IMR-90 (cell line): ENCODE measurements around the gene CHRNA7. TPM values are rescaled to one million over a fixed set of nuclear protein-coding genes. Genes with fewer than 3 reads are reported as not detected.

Experiments
- ATAC-seq: fragments of 200-7000 bp; cut with Tn5 transposase; 2 replicates; pipeline ENCODE4 v1.9.1; 2020; ENCODE audit warnings: low read depth, mild to moderate bottlenecking, moderate library complexity
- BruUV-seq: library from RNA; stranded (reverse); fragments of 400-500 nt; replicated peaks from 2 replicates; lab custom pipeline; 2021; lab: Mats Ljungman, UMichigan
- CTCF ChIA-PET: fragments of 300-600 bp; formaldehyde crosslinking; extraction: SDS; loops from one replicate; lab custom pipeline; 2021; ENCODE audit warnings: antibody characterized with exemption; lab: Yijun Ruan, JAX
- POLR2A ChIA-PET: fragments of 300-600 bp; sonication (Branson Sonifier 250); formaldehyde crosslinking; loops from one replicate; lab custom pipeline; 2022; ENCODE audit warnings: antibody characterized with exemption; ENCODE audit not compliant: unreplicated experiment; lab: Charles Lee
- DNase-seq: peaks from one replicate; pipeline ENCODE4 v3.0.0; 2013
- H2AFZ ChIP-seq: replicated peaks from 2 replicates; pipeline ENCODE3; 2013; ENCODE audit warnings: low read length, mild to moderate bottlenecking; ENCODE audit not compliant: poor library complexity
- H2AK5ac ChIP-seq: 2 replicates; pipeline ENCODE4 v1.6.1; 2013; ENCODE audit warnings: low read depth, low read length, inconsistent platforms
- H2AK9ac ChIP-seq: replicated peaks from 2 replicates; pipeline ENCODE3; 2013; ENCODE audit warnings: mild to moderate bottlenecking, low read depth, low read length, moderate library complexity; ENCODE audit not compliant: poor library complexity
- H2BK120ac ChIP-seq: 2 replicates; pipeline ENCODE4 v1.6.1; 2013; ENCODE audit warnings: low read depth, low read length, inconsistent platforms
- H2BK15ac ChIP-seq: 3 replicates; pipeline ENCODE4 v1.6.1; 2013; ENCODE audit warnings: low read depth, low read length, inconsistent platforms
- H2BK20ac ChIP-seq: 2 replicates; pipeline ENCODE4 v1.6.1; 2013; ENCODE audit warnings: low read depth, mild to moderate bottlenecking, inconsistent platforms, low read length, moderate library complexity
- H2BK5ac ChIP-seq: 2 replicates; pipeline ENCODE4 v1.6.1; 2013; ENCODE audit warnings: mild to moderate bottlenecking, low read depth, low read length, inconsistent platforms; ENCODE audit not compliant: poor library complexity, severe bottlenecking
- H3K14ac ChIP-seq: replicated peaks from 2 replicates; pipeline ENCODE4 v1.6.1; 2013; ENCODE audit warnings: low read depth, low read length, inconsistent platforms
- H3K18ac ChIP-seq: 2 replicates; pipeline ENCODE4 v1.6.1; 2013; ENCODE audit warnings: low read depth, low read length, control low read depth
- H3K23ac ChIP-seq: 2 replicates; pipeline ENCODE4 v1.6.1; 2013; ENCODE audit warnings: low read depth, low read length, inconsistent platforms
- H3K27ac ChIP-seq: 2 replicates; pipeline ENCODE4 v1.5.1; 2013; ENCODE audit warnings: mild to moderate bottlenecking, control low read depth, low read length; ENCODE audit not compliant: insufficient read depth
- H3K27me3 ChIP-seq: 2 replicates; pipeline ENCODE4 v1.6.1; 2013; ENCODE audit warnings: low read length; ENCODE audit not compliant: control insufficient read depth, insufficient read depth
- H3K36me3 ChIP-seq: 2 replicates; pipeline ENCODE4 v1.6.1; 2013; ENCODE audit warnings: low read length, mixed read lengths; ENCODE audit not compliant: control insufficient read depth, insufficient read depth
- H3K4ac ChIP-seq: 2 replicates; pipeline ENCODE4 v1.6.1; 2013; ENCODE audit warnings: low read depth, low read length, inconsistent platforms
- H3K4me1 ChIP-seq: 2 replicates; pipeline ENCODE4 v1.6.1; 2013; ENCODE audit warnings: low read length, mixed read lengths; ENCODE audit not compliant: control insufficient read depth, insufficient read depth
- H3K4me2 ChIP-seq: 2 replicates; pipeline ENCODE4 v1.6.1; 2013; ENCODE audit warnings: low read depth, mild to moderate bottlenecking, control low read depth, low read length, moderate library complexity
- H3K4me3 ChIP-seq: 2 replicates; pipeline ENCODE4 v1.5.1; 2013; ENCODE audit warnings: low read depth, mild to moderate bottlenecking, control low read depth, low read length, moderate library complexity; ENCODE audit not compliant: insufficient read depth
- H3K56ac ChIP-seq: 2 replicates; pipeline ENCODE4 v1.6.1; 2013; ENCODE audit warnings: low read length, inconsistent platforms; ENCODE audit not compliant: insufficient read depth; ENCODE audit errors: extremely low read depth
- H3K79me1 ChIP-seq, 2 experiments: 2 replicates each; pipeline ENCODE4 v1.6.1; 2013; ENCODE audit warnings: low read length in 2 of 2, inconsistent platforms in 1 of 2, low read depth in 1 of 2
- H3K9ac ChIP-seq: 2 replicates; pipeline ENCODE4 v1.6.1; 2013; ENCODE audit warnings: low read depth, low read length, control low read depth
- H3K9me1 ChIP-seq: 2 replicates; pipeline ENCODE4 v1.6.1; 2013; ENCODE audit warnings: low read length, inconsistent platforms; ENCODE audit not compliant: insufficient read depth
- H3K9me3 ChIP-seq: 2 replicates; pipeline ENCODE4 v1.6.1; 2013; ENCODE audit warnings: low read length; ENCODE audit not compliant: control insufficient read depth, insufficient read depth
- H4K20me1 ChIP-seq: 2 replicates; pipeline ENCODE4 v1.6.1; 2013; ENCODE audit warnings: low read length, inconsistent platforms; ENCODE audit not compliant: insufficient read depth
- H4K5ac ChIP-seq: 2 replicates; pipeline ENCODE4 v1.6.1; 2013; ENCODE audit warnings: mild to moderate bottlenecking, low read depth, low read length, control low read depth
- H4K8ac ChIP-seq, 2 experiments: 2 replicates each; pipeline ENCODE4 v1.6.1; 2013; ENCODE audit warnings: low read depth in 2 of 2, low read length in 2 of 2, control low read depth in 1 of 2, inconsistent platforms in 1 of 2
- H4K91ac ChIP-seq: 2 replicates; pipeline ENCODE4 v1.6.1; 2013; ENCODE audit warnings: low read depth, low read length, inconsistent platforms; ENCODE audit not compliant: insufficient read depth
- CEBPB ChIP-seq: IDR thresholded peaks from 2 replicates; pipeline ENCODE4 v1.6.1; 2012; ENCODE audit warnings: low read depth, low read length, improper control_type of control experiment
- CHD1 ChIP-seq: IDR thresholded peaks from 2 replicates; pipeline ENCODE4 v1.6.1; 2012; ENCODE audit warnings: low read depth, low read length, improper control_type of control experiment
- ELK1 ChIP-seq: fragments of 150-350 bp; IDR thresholded peaks from 2 replicates; pipeline ENCODE4 v1.6.1; 2016; ENCODE audit warnings: low read depth, mild to moderate bottlenecking, low read length, moderate library complexity, borderline replicate concordance
- FOS ChIP-seq: fragments of 150-350 bp; IDR thresholded peaks from 2 replicates; pipeline ENCODE4 v1.6.1; 2016; ENCODE audit warnings: low read depth, low read length
- MAFK ChIP-seq: IDR thresholded peaks from 2 replicates; pipeline ENCODE4 v1.6.1; 2012; ENCODE audit warnings: low read depth, low read length, improper control_type of control experiment
- MAZ ChIP-seq: IDR thresholded peaks from 2 replicates; pipeline ENCODE4 v1.6.1; 2012; ENCODE audit warnings: low read depth, mild to moderate bottlenecking, low read length, improper control_type of control experiment, moderate library complexity, borderline replicate concordance
- POLR2A ChIP-seq: IDR thresholded peaks from 2 replicates; pipeline ENCODE4 v1.6.1; 2012; ENCODE audit warnings: mild to moderate bottlenecking, low read depth, low read length
- RFX5 ChIP-seq: IDR thresholded peaks from 2 replicates; pipeline ENCODE4 v1.8.0; 2012; ENCODE audit warnings: low read depth, mild to moderate bottlenecking, low read length, moderate library complexity
- SMC3 ChIP-seq: fragments of 150-350 bp; IDR thresholded peaks from 2 replicates; pipeline ENCODE4 v1.6.1; 2016; ENCODE audit warnings: low read depth, mild to moderate bottlenecking, antibody characterized with exemption, low read length, moderate library complexity
- USF2 ChIP-seq: fragments of 150-350 bp; IDR thresholded peaks from 2 replicates; pipeline ENCODE4 v1.6.1; 2017; ENCODE audit warnings: mild to moderate bottlenecking, antibody characterized with exemption, low read length, low read depth
- WGBS, 2 experiments: methylation state at CpG; one replicate each; pipeline versions ENCODE4 v1.1.5 to v1.1.7; 2013; ENCODE audit warnings: missing lambda C conversion rate in 2 of 2; ENCODE audit not compliant: insufficient read length in 1 of 2; ENCODE audit errors: extremely low coverage in 2 of 2; 5-methylcytosine and 5-hydroxymethylcytosine counted together
- dilution Hi-C: fragments of 300-500 bp; cut with HindIII; formaldehyde crosslinking; loops from one replicate; pipeline ENCODE4 v1.14.3; 2018; ENCODE audit warnings: low sequenced_read_pairs; ENCODE audit not compliant: unreplicated experiment
- in situ Hi-C: fragments of 300-500 bp; cut with MboI; formaldehyde crosslinking; loops from 3 replicates; pipeline ENCODE4 v1.14.3; 2019; ENCODE audit warnings: low sequenced_read_pairs, inconsistent platforms, mixed read lengths
- intact Hi-C: fragments of 100-400 bp; cut with micrococcal nuclease; formaldehyde crosslinking; loops from 2 replicates; pipeline ENCODE4 v1.10.0; 2022
- polyA plus RNA-seq, 3 experiments: library from polyadenylated mRNA; depleted of rRNA; stranded (reverse); fragments of >200 nt; gene quantifications; 2 replicates each; pipeline ENCODE4 v1.2.3, GENCODE V29; 2012; ENCODE audit warnings: low replicate concordance in 1 of 3
- total RNA-seq: library from RNA; depleted of rRNA; stranded (reverse); fragments of >200 nt; gene quantifications from 2 replicates; pipeline ENCODE4 v1.2.3, GENCODE V29; 2012
- TF ChIP-seq, protein P1 (sequence below): conservative IDR thresholded peaks from 2 replicates; pipeline ENCODE4 v1.5.1; 2012; ENCODE audit warnings: mild to moderate bottlenecking, low read depth, low read length, improper control_type of control experiment

Gene CHRNA7
- total and polyA plus RNA-seq, 2 of the 4 experiments (the other 2 are of a cell fraction) = 0.10 TPM; not detected in 1

DNA sequence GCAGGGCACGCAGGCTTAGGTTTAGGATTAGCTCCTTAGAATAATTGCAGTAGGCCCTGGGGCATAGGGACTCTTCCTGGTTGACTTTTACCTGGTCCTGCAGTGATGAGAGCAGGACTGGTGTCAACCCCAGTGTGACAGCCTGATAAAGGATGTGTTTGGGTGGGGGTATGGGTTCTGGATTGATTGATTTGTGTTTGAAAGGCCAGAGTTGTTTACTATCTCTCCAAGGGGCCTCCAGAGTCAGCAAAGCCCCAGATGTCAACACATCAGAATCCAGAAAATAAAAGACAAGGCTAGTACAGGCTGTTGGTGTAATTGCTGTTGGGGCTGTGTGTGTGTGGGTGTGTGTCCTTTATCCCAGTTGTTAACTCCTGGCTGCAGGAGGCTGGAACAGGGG lies 122.3 kb downstream of the CHRNA7 start:
- ChIA-PET POLR2A (no interaction called here), CTCF (no interaction called here)
- Histone ChIP-seq H2BK120ac (no peak overlapping the region), H3K4me3 (no peak overlapping the region), H3K9ac (no peak overlapping the region), H3K36me3 (no peaks in the 10 kb centered on the region), H2BK20ac (no peak overlapping the region), H3K27ac (no peak overlapping the region), H3K56ac (no peak overlapping the region), H4K8ac (no peak overlapping the region), H4K5ac (no peak overlapping the region), H3K9me1 (no peaks in the 10 kb centered on the region), H3K27me3 (no peaks in the 10 kb centered on the region), H2AK9ac (no peak overlapping the region), H3K4me2 (no peak overlapping the region), H2AFZ (no peak overlapping the region), H2BK5ac (no peak overlapping the region), H3K9me3 (peaks cover 3% of the 10 kb centered on the region; the same call in 1 of the 2 replicates), H2AK5ac (no peak overlapping the region), H3K79me1 (no peaks in the 10 kb centered on the region), H4K20me1 (no peaks in the 10 kb centered on the region), H2BK15ac (no peak overlapping the region), H4K91ac (no peak overlapping the region), H3K4ac (no peak overlapping the region), H3K23ac (no peak overlapping the region), H3K18ac (no peak overlapping the region), H3K4me1 (no peaks in the 10 kb centered on the region), H3K14ac (no peak overlapping the region)
- dilution Hi-C loops (no loop called here), in situ Hi-C loops (no loop called here), intact Hi-C loops (no loop called here)
- WGBS, 2 experiments = no CpG with 5 or more reads among the region's 1 CpG
- ATAC-seq (no peak), DNase-seq (no peak)
- BruUV-seq = no TSS peak
- no peak for TF ChIP-seq SMC3
- no peak for TF ChIP-seq MAZ
- TF ChIP-seq CEBPB = no peak
- TF ChIP-seq, protein P1, sequence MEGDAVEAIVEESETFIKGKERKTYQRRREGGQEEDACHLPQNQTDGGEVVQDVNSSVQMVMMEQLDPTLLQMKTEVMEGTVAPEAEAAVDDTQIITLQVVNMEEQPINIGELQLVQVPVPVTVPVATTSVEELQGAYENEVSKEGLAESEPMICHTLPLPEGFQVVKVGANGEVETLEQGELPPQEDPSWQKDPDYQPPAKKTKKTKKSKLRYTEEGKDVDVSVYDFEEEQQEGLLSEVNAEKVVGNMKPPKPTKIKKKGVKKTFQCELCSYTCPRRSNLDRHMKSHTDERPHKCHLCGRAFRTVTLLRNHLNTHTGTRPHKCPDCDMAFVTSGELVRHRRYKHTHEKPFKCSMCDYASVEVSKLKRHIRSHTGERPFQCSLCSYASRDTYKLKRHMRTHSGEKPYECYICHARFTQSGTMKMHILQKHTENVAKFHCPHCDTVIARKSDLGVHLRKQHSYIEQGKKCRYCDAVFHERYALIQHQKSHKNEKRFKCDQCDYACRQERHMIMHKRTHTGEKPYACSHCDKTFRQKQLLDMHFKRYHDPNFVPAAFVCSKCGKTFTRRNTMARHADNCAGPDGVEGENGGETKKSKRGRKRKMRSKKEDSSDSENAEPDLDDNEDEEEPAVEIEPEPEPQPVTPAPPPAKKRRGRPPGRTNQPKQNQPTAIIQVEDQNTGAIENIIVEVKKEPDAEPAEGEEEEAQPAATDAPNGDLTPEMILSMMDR = no peak
- TF ChIP-seq USF2 = no peak
- TF ChIP-seq MAFK = no peak
- TF ChIP-seq POLR2A = no peak
- no peak for TF ChIP-seq CHD1
- TF ChIP-seq FOS = no peak
- no peak for TF ChIP-seq RFX5
- no peak for TF ChIP-seq ELK1
